ENCODE measurements around the gene LRMDA. TPM values are rescaled to one million over a fixed set of nuclear protein-coding genes. Genes with fewer than 3 reads are reported as not detected.

The LRMDA gene
- total RNA-seq, 1 donor from 2014 or later = 29.9 TPM

DNA sequence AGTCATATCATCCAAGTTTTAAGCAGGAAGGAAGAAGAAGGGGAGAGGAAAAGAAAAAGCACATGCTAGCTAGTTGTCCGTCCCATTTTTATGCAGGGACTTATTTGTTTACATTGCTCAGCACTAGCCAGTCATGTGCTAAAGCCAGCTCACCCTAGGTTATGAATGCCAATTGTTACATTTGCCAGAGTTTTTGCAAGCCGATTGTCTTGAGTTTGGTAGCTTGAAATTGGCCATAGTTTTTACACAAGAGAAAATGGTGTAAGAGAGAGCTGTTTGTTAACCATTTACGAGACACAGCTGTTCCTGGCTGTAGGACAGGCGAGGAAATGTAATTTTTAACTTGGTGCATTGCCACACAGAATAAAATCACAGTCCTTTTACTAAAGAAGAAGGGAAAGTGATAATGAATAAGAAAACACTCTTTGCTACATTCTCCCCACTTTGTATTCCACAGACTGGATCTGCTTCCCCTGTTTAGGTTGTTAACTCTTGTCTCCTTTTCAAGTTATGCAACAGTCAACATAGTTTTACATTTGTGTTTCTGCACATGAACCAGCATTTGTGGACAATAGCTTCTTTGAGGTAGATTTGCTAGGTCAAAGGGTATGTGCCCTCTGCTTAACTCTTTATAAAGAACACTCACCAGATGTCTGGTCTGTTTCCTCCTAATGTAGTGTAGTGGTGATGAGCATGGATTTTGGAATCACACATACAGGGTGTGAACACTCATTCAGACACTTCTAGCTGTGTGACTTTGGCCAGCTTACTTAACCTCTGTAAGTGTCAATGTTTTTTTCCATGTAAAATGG lies 357.2 kb downstream of the LRMDA start:
- Histone ChIP-seq H3K9me3 (no peaks in the 10 kb centered on the region), H3K4me1 (peaks cover 19% of the 10 kb centered on the region), H3K27me3 (ENCODE audit: low read depth) (no peaks in the 10 kb centered on the region), H3K4me3 (no peak overlapping the region), H3K27ac (peak overlapping the region; percentile 10), H3K36me3 (no peaks in the 10 kb centered on the region)
- TF ChIP-seq, protein P1, sequence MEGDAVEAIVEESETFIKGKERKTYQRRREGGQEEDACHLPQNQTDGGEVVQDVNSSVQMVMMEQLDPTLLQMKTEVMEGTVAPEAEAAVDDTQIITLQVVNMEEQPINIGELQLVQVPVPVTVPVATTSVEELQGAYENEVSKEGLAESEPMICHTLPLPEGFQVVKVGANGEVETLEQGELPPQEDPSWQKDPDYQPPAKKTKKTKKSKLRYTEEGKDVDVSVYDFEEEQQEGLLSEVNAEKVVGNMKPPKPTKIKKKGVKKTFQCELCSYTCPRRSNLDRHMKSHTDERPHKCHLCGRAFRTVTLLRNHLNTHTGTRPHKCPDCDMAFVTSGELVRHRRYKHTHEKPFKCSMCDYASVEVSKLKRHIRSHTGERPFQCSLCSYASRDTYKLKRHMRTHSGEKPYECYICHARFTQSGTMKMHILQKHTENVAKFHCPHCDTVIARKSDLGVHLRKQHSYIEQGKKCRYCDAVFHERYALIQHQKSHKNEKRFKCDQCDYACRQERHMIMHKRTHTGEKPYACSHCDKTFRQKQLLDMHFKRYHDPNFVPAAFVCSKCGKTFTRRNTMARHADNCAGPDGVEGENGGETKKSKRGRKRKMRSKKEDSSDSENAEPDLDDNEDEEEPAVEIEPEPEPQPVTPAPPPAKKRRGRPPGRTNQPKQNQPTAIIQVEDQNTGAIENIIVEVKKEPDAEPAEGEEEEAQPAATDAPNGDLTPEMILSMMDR (IDR thresholded peaks at IDR 0.05) = no peak
- DNase-seq (no peak), ATAC-seq (peak; percentile 17 to 54)
- intact Hi-C loops (cut with DNase I) = no loop called here

DNA sequence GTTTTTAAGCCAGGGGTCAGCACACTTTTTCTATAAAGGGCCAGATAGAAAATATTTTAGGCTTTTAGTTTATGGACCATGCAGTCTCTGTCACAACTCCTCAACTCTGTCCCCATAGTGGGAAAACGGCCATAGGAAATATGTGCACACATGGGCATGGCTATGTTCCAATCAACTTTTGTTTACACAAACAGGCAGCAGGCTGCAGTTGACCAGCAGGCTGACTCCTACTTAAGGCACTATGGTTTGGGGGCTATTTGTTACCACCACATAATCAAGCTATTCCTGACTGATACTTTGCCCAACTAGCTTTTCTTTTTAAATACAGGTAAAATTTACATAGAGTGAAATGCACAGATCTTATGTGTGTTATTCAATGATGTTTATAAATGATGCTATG lies 362.4 kb downstream of the LRMDA start:
- no peak for DNase-seq
- ATAC-seq = no peak

DNA sequence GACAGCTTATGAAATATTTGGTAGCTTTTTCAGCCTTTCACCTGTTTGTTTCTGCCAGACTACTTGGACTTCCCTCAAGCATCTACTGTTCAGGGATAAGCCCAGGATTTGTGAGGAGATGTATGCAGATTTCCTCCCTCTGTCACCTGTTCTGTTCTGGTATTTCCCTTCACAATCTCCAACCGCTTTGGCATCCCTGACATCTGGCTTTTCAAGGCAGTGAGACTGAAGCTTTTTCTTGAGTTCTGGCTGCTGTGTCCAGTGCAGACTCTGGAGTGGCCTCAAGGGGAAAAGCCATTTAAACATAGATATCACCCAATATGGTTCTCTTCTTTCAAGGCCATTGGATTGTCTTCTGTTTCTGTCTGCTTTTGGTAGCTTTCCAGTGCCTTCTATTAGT lies 369.7 kb downstream of the LRMDA start:
- Histone ChIP-seq H3K27ac (no peak overlapping the region), H3K4me3 (no peak overlapping the region), H3K36me3 (no peaks in the 10 kb centered on the region), H3K4me1 (no peaks in the 10 kb centered on the region), H3K27me3 (ENCODE audit: low read depth) (no peaks in the 10 kb centered on the region), H3K9me3 (peaks cover 8% of the 10 kb centered on the region)
- TF ChIP-seq, protein P1 (IDR thresholded peaks at IDR 0.05) = no peak
- intact Hi-C loops (cut with DNase I) = no loop called here
- DNase-seq = no peak
- no peak for ATAC-seq

More for the DNA sequence above, 362.4 kb downstream of the LRMDA start:
- H3K4me3 ChIP-seq = no peak overlapping the region
- peaks cover 9% of the 10 kb centered on the region for H3K9me3 ChIP-seq
- TF ChIP-seq, protein P1 (IDR thresholded peaks at IDR 0.05) = no peak
- no peaks in the 10 kb centered on the region for H3K27me3 ChIP-seq (ENCODE audit: low read depth)
- H3K27ac ChIP-seq = no peak overlapping the region
- H3K36me3 ChIP-seq = no peaks in the 10 kb centered on the region
- H3K4me1 ChIP-seq = peaks cover 6% of the 10 kb centered on the region
- intact Hi-C loops (cut with DNase I) = no loop called here

DNA sequence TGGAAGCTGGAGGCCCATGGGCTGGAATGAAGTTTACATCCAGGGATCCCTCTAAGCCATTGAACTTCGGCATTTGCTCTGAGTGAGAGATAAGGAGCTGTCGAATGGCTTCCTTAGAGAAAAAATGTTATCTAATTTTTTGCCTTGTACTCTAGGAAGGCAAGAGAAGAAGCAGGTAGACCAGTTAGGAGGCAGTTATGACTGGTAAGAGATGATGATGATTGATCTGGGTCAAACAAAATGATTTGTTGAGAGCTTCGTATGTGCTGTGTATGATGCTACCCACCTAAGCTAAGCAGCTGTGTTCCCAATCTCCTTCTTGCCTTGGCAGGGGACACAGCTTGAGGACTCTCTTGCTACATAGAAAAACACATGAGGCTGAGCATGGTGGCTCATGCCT lies 370.2 kb downstream of the LRMDA start:
- H3K4me1 ChIP-seq = no peaks in the 10 kb centered on the region
- H3K9me3 ChIP-seq = peaks cover 3% of the 10 kb centered on the region
- no peaks in the 10 kb centered on the region for H3K27me3 ChIP-seq (ENCODE audit: low read depth)
- ATAC-seq (no peak), DNase-seq (no peak)
- TF ChIP-seq, protein P1 (IDR thresholded peaks at IDR 0.05) = no peak
- H3K27ac ChIP-seq = no peak overlapping the region
- H3K4me3 ChIP-seq = no peak overlapping the region
- intact Hi-C loops (cut with DNase I) = no loop called here
- H3K36me3 ChIP-seq = no peaks in the 10 kb centered on the region

- ATAC-seq = no peak
- Histone ChIP-seq H3K4me1 (no peaks in the 10 kb centered on the region), H3K27ac (no peak overlapping the region), H3K36me3 (no peaks in the 10 kb centered on the region), H3K4me3 (no peak overlapping the region), H3K27me3 (ENCODE audit: low read depth) (no peaks in the 10 kb centered on the region), H3K9me3 (no peaks in the 10 kb centered on the region)
- DNase-seq = no peak
- intact Hi-C loops (cut with DNase I) = no loop called here
- TF ChIP-seq, protein P1 (IDR thresholded peaks at IDR 0.05) = no peak
Observed at GRCh38 chr10:75803121-75803520, 371.7 kb downstream of the LRMDA start.
